Skeletal muscle cell (primary cell): ENCODE results near the gene L3MBTL4.
"Not testable (repeated sequence)": the region's sequence is repeated elsewhere in the genome, so short reads cannot be mapped to it uniquely, and the experiment has no call there.

Experiments used
- DNase-seq: peaks from one replicate; pipeline ENCODE4 v3.0.0-alpha.2; 2010; ENCODE audit warnings: low read depth
- H3K4me3 ChIP-seq: 2 replicates; pipeline ENCODE4 v1.5.1; 2011; ENCODE audit warnings: low read depth, mild to moderate bottlenecking, control low read depth, low read length, moderate library complexity

The L3MBTL4 gene

DNA sequence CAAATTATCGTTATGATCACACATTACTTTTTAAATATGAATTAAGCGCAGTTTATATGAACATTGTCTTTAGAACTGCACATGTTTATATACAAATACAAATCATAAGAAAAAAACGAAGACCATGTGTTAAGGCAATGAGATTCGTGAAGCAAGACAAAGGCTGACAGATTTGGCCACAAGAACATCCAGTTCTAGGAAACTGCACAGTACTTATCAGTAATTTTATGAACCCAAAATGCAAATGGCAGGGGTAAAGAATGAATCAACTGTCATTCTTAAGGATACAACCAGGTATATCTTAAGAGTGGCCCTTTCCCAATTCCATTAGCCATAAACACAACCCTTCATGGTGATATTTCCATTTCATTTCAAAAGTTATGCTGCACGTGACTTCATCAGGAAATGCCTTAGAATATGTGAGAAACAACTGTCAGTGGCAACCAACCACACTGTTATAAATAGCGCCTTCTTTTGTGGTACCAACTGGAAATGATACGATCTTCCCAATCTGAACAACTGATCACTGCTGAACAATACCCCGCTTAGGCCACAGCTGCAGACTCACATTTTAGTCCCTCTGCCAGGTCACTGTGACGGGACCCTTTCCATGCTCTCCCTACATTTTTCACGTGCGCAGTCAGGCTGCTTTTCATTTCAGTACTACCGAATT lies 144.9 kb downstream of the L3MBTL4 start:
- no peak overlapping the region for H3K4me3 ChIP-seq
- no peak for DNase-seq

DNA sequence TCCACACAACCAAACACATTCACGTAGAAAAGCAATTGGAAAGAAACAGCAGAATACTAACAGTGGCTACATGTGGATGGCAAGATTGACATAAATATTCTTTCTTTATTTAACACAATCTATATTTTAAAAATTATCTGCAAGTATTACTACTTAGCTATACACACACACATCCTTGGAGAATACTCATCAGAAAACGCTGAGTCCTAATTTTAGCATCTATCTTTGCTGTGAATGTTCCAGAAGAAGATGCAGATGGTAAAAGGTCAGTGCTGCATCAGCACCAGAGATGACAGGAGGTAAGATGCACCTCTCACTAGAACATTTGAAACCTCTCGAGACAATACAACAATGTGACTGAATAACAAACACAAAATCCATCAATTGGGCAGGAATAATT lies 148.5 kb downstream of the L3MBTL4 start:
- H3K4me3 ChIP-seq = no peak overlapping the region
- no peak for DNase-seq

- DNase-seq = no peak
- H3K4me3 ChIP-seq = no peak overlapping the region
Observed at GRCh38 chr18:6261938-6262337, 152.8 kb downstream of the L3MBTL4 start.

DNA sequence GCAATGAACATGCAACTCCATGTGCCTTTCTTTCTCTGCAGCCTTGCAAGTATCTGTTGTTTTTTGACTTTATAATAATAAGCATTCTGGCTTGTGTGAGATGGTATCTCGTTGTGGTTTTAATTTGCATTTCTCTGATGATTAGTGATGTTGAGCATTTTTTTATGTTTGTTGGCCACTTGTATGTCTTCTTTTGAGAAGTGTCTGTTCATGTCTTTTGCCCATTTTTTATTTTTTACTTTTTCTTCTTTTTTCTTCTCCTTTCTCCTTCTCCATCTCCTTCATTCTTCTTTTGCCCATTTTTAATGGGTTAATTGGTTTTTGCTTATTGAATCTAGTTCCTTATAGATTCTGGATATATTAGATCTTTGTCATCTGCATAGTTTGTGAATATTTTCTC lies 155.4 kb downstream of the L3MBTL4 start:
- H3K4me3 ChIP-seq = not testable (repeated sequence)

DNA sequence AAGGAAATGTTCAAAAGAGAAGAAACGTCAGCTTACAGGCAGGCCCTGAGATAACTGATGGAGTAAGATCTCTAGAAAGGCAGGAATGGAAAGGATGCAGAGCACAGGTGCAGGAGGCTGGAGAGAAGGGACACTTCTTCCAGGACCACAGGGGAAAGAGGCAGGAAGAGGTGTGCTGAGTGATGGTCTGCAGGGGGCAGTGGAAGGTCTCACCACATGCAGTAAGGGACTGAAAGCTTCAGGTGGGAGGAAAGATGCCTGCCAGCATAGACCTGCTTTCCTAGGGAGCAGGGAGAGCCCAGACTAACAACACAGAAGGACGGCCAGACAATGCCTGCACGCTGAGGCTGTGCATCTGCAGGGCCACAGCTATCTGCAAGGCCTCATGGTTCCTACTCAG lies 156.8 kb downstream of the L3MBTL4 start:
- no peak for DNase-seq
- H3K4me3 ChIP-seq = no peak overlapping the region

More for the DNA sequence above, 155.4 kb downstream of the L3MBTL4 start:
- not testable (repeated sequence) for DNase-seq

DNA sequence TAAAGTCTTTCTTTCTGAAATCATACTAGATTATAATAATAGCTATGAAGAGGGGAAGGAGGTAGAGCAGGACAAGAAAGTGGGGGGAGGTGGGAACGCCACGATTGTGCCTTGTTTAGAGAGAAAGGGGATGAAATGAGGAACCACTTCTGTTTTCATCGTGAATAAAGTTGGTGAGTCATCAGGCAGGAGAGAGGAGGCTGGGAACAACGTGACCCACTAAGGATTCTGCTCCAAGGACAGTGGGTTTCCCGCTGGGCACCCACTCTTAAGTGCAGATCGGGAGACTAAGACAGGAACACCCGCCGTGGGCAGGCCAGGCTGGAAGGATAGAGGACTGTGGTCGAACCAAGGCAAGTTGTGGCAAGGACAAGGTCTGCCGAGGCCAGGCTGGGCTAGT lies 158.2 kb downstream of the L3MBTL4 start:
- H3K4me3 ChIP-seq = no peak overlapping the region
- no peak for DNase-seq

- no peak for DNase-seq
- no peak overlapping the region for H3K4me3 ChIP-seq
Observed at GRCh38 chr18:6255886-6256285, 158.8 kb downstream of the L3MBTL4 start.

GRCh38 chr18:6255116-6255705 lies 159.5 kb downstream of the L3MBTL4 start:
- DNase-seq = no peak

DNA sequence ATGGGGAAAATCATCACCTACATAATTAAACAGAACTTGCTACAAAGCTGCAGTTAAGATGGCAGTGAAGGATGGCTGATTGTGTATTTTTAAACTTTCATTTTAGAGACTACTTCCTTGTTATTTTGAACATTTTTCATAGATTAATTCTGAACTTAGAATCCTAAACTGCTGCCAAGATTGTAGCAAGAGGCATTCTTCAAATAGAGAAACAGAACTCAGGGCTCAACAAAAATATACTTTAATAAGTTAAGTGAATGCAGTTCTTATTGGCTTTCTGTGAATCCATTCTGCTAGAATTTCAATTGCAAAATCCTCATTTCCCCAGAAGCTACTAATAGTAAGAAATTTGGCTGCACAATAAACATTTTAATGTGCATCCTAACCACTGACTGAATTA lies 160.3 kb downstream of the L3MBTL4 start:
- DNase-seq = no peak
- H3K4me3 ChIP-seq = no peak overlapping the region

More at GRCh38 chr18:6255116-6255705, 159.5 kb downstream of the L3MBTL4 start:
- H3K4me3 ChIP-seq = no peak overlapping the region

DNA sequence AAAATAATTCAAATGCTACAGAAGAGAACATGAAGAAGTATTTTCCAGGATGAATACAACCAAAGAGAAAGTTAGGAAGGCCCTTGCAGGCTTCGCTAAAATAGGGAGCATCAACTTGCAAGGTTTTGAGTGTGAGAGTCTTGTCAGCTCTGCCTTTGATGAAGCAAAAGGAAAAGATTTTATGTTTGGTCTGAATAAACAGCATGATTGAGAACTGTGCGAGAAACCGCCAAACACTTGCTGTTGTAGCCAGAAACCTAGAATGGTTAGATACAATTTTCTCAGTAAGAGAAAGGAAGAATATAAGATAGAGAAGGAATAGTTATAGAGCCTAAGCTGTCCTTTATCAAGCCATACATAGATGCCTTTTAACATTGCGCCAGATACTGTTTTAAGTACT lies 163.6 kb downstream of the L3MBTL4 start:
- no peak overlapping the region for H3K4me3 ChIP-seq
- no peak for DNase-seq

DNA sequence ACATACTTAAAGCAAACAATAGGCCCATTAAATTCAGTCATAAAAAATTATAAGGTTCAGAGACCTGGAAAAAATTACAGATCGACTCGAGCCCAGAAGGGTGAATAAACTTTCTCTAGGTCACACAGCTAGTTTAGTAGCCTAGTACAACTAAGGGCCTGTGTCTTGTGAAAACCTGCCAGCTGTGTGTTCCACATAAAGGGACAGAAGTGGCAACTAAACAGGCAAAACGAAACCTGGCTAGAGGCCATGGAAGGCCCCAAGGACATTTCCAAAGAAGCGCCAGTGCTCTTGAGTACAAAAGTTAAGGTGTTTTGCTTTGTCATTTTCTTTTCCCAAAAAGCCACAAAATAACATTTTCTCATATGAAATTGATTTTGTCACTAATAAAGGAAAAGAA lies 164.9 kb downstream of the L3MBTL4 start:
- no peak overlapping the region for H3K4me3 ChIP-seq

GRCh38 chr18:6249170-6249569 lies 165.5 kb downstream of the L3MBTL4 start:
- H3K4me3 ChIP-seq = no peak overlapping the region
- DNase-seq = no peak

More for the DNA sequence above, 164.9 kb downstream of the L3MBTL4 start:
- no peak for DNase-seq

- H3K4me3 ChIP-seq = no peak overlapping the region
- no peak for DNase-seq
Observed at GRCh38 chr18:6248017-6248416, 166.7 kb downstream of the L3MBTL4 start.

DNA sequence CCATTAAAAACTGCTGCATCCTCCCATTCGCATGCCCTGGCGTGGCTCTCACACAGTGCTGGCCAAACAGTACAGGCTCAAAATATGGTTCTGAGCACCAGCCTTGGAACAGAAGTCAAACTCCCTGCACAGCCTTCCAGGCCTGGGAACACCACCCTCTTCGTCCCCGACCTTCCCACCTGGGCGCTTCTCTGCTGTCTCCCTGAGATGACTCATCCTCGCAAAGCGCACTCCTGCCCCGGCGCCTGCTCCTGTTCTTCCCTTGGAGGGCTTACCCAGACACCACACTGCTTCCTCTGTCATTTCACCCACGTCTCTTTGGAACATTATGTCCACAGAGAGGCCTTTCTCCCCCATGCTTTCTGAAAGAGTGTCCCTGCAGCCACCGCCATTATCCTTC lies 172.7 kb downstream of the L3MBTL4 start:
- H3K4me3 ChIP-seq = no peak overlapping the region
- no peak for DNase-seq

DNA sequence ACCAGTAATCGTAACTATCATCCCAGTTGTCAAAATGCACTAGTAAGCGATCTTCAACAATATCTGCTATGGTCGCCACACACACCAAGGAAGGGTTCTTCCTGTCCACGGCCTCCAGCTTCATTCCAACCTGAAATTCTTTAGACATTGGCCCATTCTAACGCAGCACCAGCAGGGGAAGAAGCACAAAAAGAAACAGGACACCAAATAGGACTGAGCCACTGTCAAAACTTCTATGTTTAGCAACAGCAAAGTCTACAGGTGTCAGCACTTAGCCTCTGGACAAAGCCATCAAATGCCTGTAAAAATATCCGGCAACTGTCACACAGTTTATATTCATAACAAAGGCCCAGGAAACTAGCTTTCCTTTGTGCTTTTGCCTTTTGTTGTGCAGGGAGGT lies 175.0 kb downstream of the L3MBTL4 start:
- no peak for DNase-seq
- no peak overlapping the region for H3K4me3 ChIP-seq

DNA sequence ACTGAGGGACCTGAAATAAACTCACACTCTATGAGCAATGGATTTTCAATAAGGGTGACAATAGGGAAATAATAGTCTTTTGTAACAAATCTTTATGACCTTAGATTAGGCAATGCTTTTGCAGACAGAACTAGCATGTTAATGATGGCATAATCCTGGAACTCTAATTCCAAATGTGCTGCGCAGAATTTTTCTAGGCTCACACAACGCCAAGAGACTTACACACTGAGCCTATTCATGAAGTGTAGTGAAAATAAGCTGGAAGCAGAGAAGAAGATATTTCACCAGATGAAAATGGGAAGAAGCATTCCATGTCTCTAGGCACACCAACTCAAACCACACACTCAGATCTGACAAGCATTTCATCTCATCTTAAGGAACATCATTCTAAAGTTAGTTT lies 178.5 kb downstream of the L3MBTL4 start:
- DNase-seq = no peak

GRCh38 chr18:6222271-6222670 lies 192.4 kb downstream of the L3MBTL4 start:
- no peak for DNase-seq
- H3K4me3 ChIP-seq = no peak overlapping the region

More for the DNA sequence above, 178.5 kb downstream of the L3MBTL4 start:
- H3K4me3 ChIP-seq = no peak overlapping the region

GRCh38 chr18:6221602-6222014 lies 193.1 kb downstream of the L3MBTL4 start:
- DNase-seq = no peak
- H3K4me3 ChIP-seq = no peak overlapping the region

- DNase-seq = no peak
- no peak overlapping the region for H3K4me3 ChIP-seq
Observed at GRCh38 chr18:6220129-6220528, 194.6 kb downstream of the L3MBTL4 start.

GRCh38 chr18:6219116-6219717 lies 195.5 kb downstream of the L3MBTL4 start:
- peak; percentile 16 for DNase-seq
- H3K4me3 ChIP-seq = no peak overlapping the region

- no peak for DNase-seq
- H3K4me3 ChIP-seq = no peak overlapping the region
Observed at GRCh38 chr18:6215888-6216287, 198.8 kb downstream of the L3MBTL4 start.
